ENCODE measurements around the gene TUBA4A. TPM values are rescaled to one million over a fixed set of nuclear protein-coding genes. Genes with fewer than 3 reads are reported as not detected.

Gene TUBA4A
- total RNA-seq, 2 experiments from 2014 or later: 183 to 185 TPM

GRCh38 chr2:219219784-219220532, 33.8 kb downstream of the TUBA4A start:
- H3K4me1 ChIP-seq (ENCODE audit: insufficient read depth, low read length): peaks cover 26% of the 10 kb centered on the region
- CTCF ChIA-PET: interaction anchor here (1.5 to 2.8 kb wide), 2 partner anchors 26 to 75 kb away, joined by 4 to 16 read pairs; partner anchors contain the start of genes GLB1L and STK16
- H3K4me3 ChIP-seq (ENCODE audit: low read length): no peak overlapping the region
- H3K9me3 ChIP-seq (ENCODE audit: control insufficient read depth in 1 of 2, insufficient read depth in 1 of 2, low read length in 2 of 2): no peaks in the 10 kb centered on the region
- Mint-ChIP-seq H3K27me3 (no peaks in the 10 kb centered on the region), H3K4me3 (peak overlapping the region; percentile 58), H3K27ac (peak overlapping the region; percentile 49), H3K36me3 (ENCODE audit: low read depth) (peaks cover 64% of the 10 kb centered on the region), H3K9me3 (no peaks in the 10 kb centered on the region), H3K4me1 (ENCODE audit: low read depth) (peaks cover 25% of the 10 kb centered on the region)
- DNase-seq (no peak), ATAC-seq (ENCODE audit: poor library complexity) (no peak)
- no peak overlapping the region for H3K27ac ChIP-seq (ENCODE audit: low read depth in 1 of 2, low read length in 2 of 2)
- TF ChIP-seq CTCF (IDR thresholded peaks at IDR 0.05): no peak
- intact Hi-C loops (cut with DNase I, micrococcal nuclease): loop anchor here (1.0 to 5.0 kb wide), 3 partner anchors 8 to 32 kb away; partner anchors contain the start of genes TUBA4A (in 2 of the 2), TUBA4B (in 2 of the 2), ANKZF1 (in 1 of the 2) and ATG9A (in 1 of the 2)
- peaks cover 52% of the 10 kb centered on the region for H3K36me3 ChIP-seq (ENCODE audit: insufficient read depth, low read length)
- H3K27me3 ChIP-seq (ENCODE audit: control insufficient read depth in 1 of 2, insufficient read depth in 2 of 2, low read length in 2 of 2): no peaks in the 10 kb centered on the region
- POLR2A ChIA-PET: interaction anchor here (0.9 to 6.7 kb wide), 11 partner anchors 10 to 75 kb away, joined by 4 to 63 read pairs (median 14); partner anchors contain the start of genes ANKZF1, ATG9A, CNPPD1 and DNAJB2

- Histone ChIP-seq H3K4me1 (ENCODE audit: insufficient read depth, low read length) (peaks cover 26% of the 10 kb centered on the region), H3K27me3 (ENCODE audit: control insufficient read depth in 1 of 2, insufficient read depth in 2 of 2, low read length in 2 of 2) (no peaks in the 10 kb centered on the region), H3K27ac (ENCODE audit: low read depth in 1 of 2, low read length in 2 of 2) (peak within 1 kb of the TSS in 1 of 2 donors; percentile 56), H3K4me3 (ENCODE audit: low read length) (peak within 1 kb of the TSS; percentile 70), H3K36me3 (ENCODE audit: insufficient read depth, low read length) (peaks cover 43% of the 10 kb centered on the region), H3K9me3 (ENCODE audit: control insufficient read depth in 1 of 2, insufficient read depth in 1 of 2, low read length in 2 of 2) (no peaks in the 10 kb centered on the region)
- intact Hi-C loops (cut with DNase I, micrococcal nuclease): loop anchor here (1.0 to 5.0 kb wide), 3 partner anchors 9 to 33 kb away; partner anchors contain the start of genes TUBA4A (in 2 of the 2), TUBA4B (in 2 of the 2), ANKZF1 (in 1 of the 2) and ATG9A (in 1 of the 2)
- peaks cover 21% of the 10 kb centered on the region for H3K4me1 Mint-ChIP-seq (ENCODE audit: low read depth)
- TF ChIP-seq CTCF (IDR thresholded peaks at IDR 0.05): no peak
- H3K36me3 Mint-ChIP-seq (ENCODE audit: low read depth): peaks cover 58% of the 10 kb centered on the region
- CTCF ChIA-PET: interaction anchor here (1.0 to 2.8 kb wide), 5 partner anchors 26 to 189 kb away, joined by 3 to 16 read pairs (median 4); partner anchors contain the start of genes CNPPD1, GLB1L and STK16
- POLR2A ChIA-PET: interaction anchor here (0.5 to 6.7 kb wide), 15 partner anchors 10 to 76 kb away, joined by 3 to 63 read pairs (median 6); partner anchors contain the start of genes ANKZF1, ATG9A, CNPPD1 and DNAJB2
- DNase-seq (peak; percentile 67 to 93 (median 86)), ATAC-seq (ENCODE audit: poor library complexity) (peak; percentile 92)
- H3K27ac Mint-ChIP-seq: peak within 1 kb of the TSS; percentile 78
- H3K9me3 Mint-ChIP-seq: no peaks in the 10 kb centered on the region
- no peaks in the 10 kb centered on the region for H3K27me3 Mint-ChIP-seq
- peak within 1 kb of the TSS; percentile 85 for H3K4me3 Mint-ChIP-seq
Observed at GRCh38 chr2:219218732-219219701, 34.7 kb downstream of the TUBA4A start, which contains the start of gene ABCB6. Gene ABCB6, minus strand, starts transcription at chr2:219218958. Its CDS starts 285 bp downstream, at chr2:219218673.
